ENCODE measurements around the gene IL1RAPL2.

DNA sequence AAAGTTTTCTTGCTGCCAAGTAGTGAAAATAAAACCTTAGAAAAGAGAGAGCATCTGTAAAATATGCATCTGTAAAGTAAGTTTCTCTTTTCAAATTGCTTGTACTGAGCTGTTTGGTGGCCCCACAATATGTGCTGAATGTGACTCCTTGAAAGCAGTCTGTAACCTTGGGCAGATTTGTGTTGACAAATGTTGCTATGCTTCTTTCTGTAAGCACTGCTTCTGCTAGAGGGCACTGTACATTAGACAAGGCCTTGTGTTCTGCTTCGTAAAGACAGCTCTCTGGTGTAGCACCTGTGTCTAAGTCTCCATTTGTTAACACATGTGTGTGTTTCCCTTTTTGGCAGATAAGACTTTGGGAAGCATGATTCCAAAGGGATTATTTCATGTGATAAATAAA is 1199.7 kb downstream of the IL1RAPL2 start:
- TF ChIP-seq POLR2A (IDR thresholded peaks at IDR 0.05), result no peak
- TF ChIP-seq, protein P1, sequence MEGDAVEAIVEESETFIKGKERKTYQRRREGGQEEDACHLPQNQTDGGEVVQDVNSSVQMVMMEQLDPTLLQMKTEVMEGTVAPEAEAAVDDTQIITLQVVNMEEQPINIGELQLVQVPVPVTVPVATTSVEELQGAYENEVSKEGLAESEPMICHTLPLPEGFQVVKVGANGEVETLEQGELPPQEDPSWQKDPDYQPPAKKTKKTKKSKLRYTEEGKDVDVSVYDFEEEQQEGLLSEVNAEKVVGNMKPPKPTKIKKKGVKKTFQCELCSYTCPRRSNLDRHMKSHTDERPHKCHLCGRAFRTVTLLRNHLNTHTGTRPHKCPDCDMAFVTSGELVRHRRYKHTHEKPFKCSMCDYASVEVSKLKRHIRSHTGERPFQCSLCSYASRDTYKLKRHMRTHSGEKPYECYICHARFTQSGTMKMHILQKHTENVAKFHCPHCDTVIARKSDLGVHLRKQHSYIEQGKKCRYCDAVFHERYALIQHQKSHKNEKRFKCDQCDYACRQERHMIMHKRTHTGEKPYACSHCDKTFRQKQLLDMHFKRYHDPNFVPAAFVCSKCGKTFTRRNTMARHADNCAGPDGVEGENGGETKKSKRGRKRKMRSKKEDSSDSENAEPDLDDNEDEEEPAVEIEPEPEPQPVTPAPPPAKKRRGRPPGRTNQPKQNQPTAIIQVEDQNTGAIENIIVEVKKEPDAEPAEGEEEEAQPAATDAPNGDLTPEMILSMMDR (IDR thresholded peaks at IDR 0.05 in 4 of 5, conservative IDR thresholded peaks at IDR 0.05 in 1 of 5), result no peak
